ENCODE data around the gene SLC35F3. TPM values are rescaled to one million over a fixed set of nuclear protein-coding genes. Genes with fewer than 3 reads are reported as not detected.

SLC35F3 gene
- polyA plus RNA-seq, 1 donor from 2014 or later: 13.9 TPM

DNA sequence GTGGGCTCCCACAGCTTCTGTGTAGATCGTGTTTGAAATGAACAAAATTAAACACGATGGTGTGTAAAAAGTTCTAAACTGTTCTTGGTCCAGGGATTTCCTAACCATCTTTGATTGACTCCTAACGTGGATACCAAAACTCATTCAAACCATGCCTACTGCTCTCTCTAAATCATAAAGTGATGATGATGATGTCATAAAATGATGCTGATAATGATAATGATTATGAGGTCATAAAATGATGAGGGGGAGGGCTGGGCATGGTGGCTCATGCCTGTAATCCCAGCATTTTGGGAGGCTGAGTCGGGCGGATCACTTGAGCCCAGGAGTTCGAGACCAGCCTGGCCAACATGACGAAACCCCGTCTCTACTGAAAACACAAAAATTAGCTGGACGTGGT lies 335.5 kb downstream of the SLC35F3 start:
- peaks cover 8% of the 10 kb centered on the region for H3K9me3 ChIP-seq (ENCODE audit: low read length)
- no peaks in the 10 kb centered on the region for H3K36me3 ChIP-seq (ENCODE audit: insufficient read depth, low read length)
- H3K9me2 ChIP-seq (ENCODE audit: insufficient read depth, low read length): no peaks in the 10 kb centered on the region
- no peaks in the 10 kb centered on the region for H3K27me3 ChIP-seq (ENCODE audit: insufficient read depth, low read depth, low read length)
- H3K9ac ChIP-seq (ENCODE audit: low read length): no peak overlapping the region
- H3K4me2 ChIP-seq (ENCODE audit: low read length): no peak overlapping the region
- no peaks in the 10 kb centered on the region for H3F3A ChIP-seq (ENCODE audit: insufficient read depth, low read length, poor library complexity, severe bottlenecking)
- no peak overlapping the region for H3K27ac ChIP-seq (ENCODE audit: low read length)
- no peak overlapping the region for H3K4me3 ChIP-seq (ENCODE audit: low read length)
- no peaks in the 10 kb centered on the region for H4K20me1 ChIP-seq (ENCODE audit: insufficient read depth)
- no peaks in the 10 kb centered on the region for H3K79me2 ChIP-seq (replicated peaks; ENCODE audit: insufficient read depth, low read length)
- H2AFZ ChIP-seq (ENCODE audit: low read depth, low read length): no peak overlapping the region
- TF ChIP-seq MXI1 (conservative IDR thresholded peaks at IDR 0.05; ENCODE audit: poor library complexity, severe bottlenecking): no peak
- TF ChIP-seq EZH2 (IDR thresholded peaks at IDR 0.05; ENCODE audit: borderline replicate concordance, insufficient read depth, low read length, poor library complexity, severe bottlenecking): no peak

DNA sequence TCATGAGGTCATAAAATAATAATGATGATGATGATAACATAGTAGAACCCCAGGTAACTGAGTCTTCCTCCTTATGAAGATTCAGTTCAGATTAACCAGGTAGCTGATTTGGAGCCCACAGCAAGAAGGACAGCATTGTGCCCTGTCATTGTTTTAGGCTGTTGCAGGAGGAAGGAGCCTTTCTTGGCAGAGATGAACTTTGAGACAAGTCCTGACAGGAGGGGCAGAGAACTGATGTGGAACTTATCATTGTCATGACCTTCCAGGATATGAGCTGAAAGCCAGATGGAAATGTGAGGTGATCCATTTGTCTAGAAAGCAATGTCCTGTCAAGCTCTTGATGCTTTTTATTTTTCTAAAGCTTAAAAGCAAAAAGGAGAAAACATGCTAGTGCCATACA lies 336.2 kb downstream of the SLC35F3 start:
- H3K4me2 ChIP-seq (ENCODE audit: low read length): no peak overlapping the region
- TF ChIP-seq SMC3 (conservative IDR thresholded peaks at IDR 0.05; ENCODE audit: poor library complexity) (no peak), EZH2 (IDR thresholded peaks at IDR 0.05; ENCODE audit: borderline replicate concordance, insufficient read depth, low read length, poor library complexity, severe bottlenecking) (no peak), TAF1 (IDR thresholded peaks at IDR 0.05; ENCODE audit: low read depth) (no peak), EP300 (conservative IDR thresholded peaks at IDR 0.05; ENCODE audit: poor library complexity, severe bottlenecking) (no peak), MXI1 (conservative IDR thresholded peaks at IDR 0.05; ENCODE audit: poor library complexity, severe bottlenecking) (no peak), POLR2AphosphoS5 (IDR thresholded peaks at IDR 0.05) (no peak), RAD21 (conservative IDR thresholded peaks at IDR 0.05) (no peak)
- TF ChIP-seq, protein P1, sequence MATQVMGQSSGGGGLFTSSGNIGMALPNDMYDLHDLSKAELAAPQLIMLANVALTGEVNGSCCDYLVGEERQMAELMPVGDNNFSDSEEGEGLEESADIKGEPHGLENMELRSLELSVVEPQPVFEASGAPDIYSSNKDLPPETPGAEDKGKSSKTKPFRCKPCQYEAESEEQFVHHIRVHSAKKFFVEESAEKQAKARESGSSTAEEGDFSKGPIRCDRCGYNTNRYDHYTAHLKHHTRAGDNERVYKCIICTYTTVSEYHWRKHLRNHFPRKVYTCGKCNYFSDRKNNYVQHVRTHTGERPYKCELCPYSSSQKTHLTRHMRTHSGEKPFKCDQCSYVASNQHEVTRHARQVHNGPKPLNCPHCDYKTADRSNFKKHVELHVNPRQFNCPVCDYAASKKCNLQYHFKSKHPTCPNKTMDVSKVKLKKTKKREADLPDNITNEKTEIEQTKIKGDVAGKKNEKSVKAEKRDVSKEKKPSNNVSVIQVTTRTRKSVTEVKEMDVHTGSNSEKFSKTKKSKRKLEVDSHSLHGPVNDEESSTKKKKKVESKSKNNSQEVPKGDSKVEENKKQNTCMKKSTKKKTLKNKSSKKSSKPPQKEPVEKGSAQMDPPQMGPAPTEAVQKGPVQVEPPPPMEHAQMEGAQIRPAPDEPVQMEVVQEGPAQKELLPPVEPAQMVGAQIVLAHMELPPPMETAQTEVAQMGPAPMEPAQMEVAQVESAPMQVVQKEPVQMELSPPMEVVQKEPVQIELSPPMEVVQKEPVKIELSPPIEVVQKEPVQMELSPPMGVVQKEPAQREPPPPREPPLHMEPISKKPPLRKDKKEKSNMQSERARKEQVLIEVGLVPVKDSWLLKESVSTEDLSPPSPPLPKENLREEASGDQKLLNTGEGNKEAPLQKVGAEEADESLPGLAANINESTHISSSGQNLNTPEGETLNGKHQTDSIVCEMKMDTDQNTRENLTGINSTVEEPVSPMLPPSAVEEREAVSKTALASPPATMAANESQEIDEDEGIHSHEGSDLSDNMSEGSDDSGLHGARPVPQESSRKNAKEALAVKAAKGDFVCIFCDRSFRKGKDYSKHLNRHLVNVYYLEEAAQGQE (IDR thresholded peaks at IDR 0.05; ENCODE audit: borderline replicate concordance): no peak
- TF ChIP-seq, protein P2, sequence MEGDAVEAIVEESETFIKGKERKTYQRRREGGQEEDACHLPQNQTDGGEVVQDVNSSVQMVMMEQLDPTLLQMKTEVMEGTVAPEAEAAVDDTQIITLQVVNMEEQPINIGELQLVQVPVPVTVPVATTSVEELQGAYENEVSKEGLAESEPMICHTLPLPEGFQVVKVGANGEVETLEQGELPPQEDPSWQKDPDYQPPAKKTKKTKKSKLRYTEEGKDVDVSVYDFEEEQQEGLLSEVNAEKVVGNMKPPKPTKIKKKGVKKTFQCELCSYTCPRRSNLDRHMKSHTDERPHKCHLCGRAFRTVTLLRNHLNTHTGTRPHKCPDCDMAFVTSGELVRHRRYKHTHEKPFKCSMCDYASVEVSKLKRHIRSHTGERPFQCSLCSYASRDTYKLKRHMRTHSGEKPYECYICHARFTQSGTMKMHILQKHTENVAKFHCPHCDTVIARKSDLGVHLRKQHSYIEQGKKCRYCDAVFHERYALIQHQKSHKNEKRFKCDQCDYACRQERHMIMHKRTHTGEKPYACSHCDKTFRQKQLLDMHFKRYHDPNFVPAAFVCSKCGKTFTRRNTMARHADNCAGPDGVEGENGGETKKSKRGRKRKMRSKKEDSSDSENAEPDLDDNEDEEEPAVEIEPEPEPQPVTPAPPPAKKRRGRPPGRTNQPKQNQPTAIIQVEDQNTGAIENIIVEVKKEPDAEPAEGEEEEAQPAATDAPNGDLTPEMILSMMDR (IDR thresholded peaks at IDR 0.05; ENCODE audit: poor library complexity, severe bottlenecking): no peak
- H3K36me3 ChIP-seq (ENCODE audit: insufficient read depth, low read length): no peaks in the 10 kb centered on the region
- no peaks in the 10 kb centered on the region for H3K79me2 ChIP-seq (replicated peaks; ENCODE audit: insufficient read depth, low read length)
- H3K4me3 ChIP-seq (ENCODE audit: low read length): no peak overlapping the region
- no peaks in the 10 kb centered on the region for H3K27me3 ChIP-seq (ENCODE audit: insufficient read depth, low read depth, low read length)
- H4K20me1 ChIP-seq (ENCODE audit: insufficient read depth): no peaks in the 10 kb centered on the region
- H2AFZ ChIP-seq (ENCODE audit: low read depth, low read length): no peak overlapping the region
- no peaks in the 10 kb centered on the region for H3K9me2 ChIP-seq (ENCODE audit: insufficient read depth, low read length)
- H3F3A ChIP-seq (ENCODE audit: insufficient read depth, low read length, poor library complexity, severe bottlenecking): no peaks in the 10 kb centered on the region
- H3K9ac ChIP-seq (ENCODE audit: low read length): no peak overlapping the region
- H3K9me3 ChIP-seq (ENCODE audit: low read length): peaks cover 8% of the 10 kb centered on the region
- no peak overlapping the region for H3K27ac ChIP-seq (ENCODE audit: low read length)
